Stimulated activated effector memory CD8-positive, alpha-beta T cell treated with anti-CD3 and anti-CD28 coated beads, Interleukin-12 subunit alpha, Interleukin-12 subunit beta, amount 100 ng/mL, for 72 hours (primary cell): Measurements from ENCODE around the gene TCAIM.

Experiments
- ATAC-seq: fragments of 150-1000 bp; cut with Tn5 transposase; 2 replicates; pipeline ENCODE4 v1.10.0; 2021
- DNase-seq, 2 donors: peaks; one replicate each; pipeline ENCODE4 v3.0.0; 2021 to 2022; ENCODE audit warnings: low spot score in 2 of 2
- H3K27ac Mint-ChIP-seq: one replicate; pipeline ENCODE4 v1.8.0; 2022; ENCODE audit warnings: mild to moderate bottlenecking, mixed read lengths
- H3K36me3 Mint-ChIP-seq: one replicate; pipeline ENCODE4 v1.8.0; 2022; ENCODE audit warnings: mild to moderate bottlenecking, mixed read lengths
- H3K4me1 Mint-ChIP-seq: one replicate; pipeline ENCODE4 v1.8.0; 2022; ENCODE audit warnings: mixed read lengths
- H3K4me3 Mint-ChIP-seq: one replicate; pipeline ENCODE4 v1.8.0; 2022; ENCODE audit warnings: mild to moderate bottlenecking, mixed read lengths
- H3K9me3 Mint-ChIP-seq: one replicate; pipeline ENCODE4 v1.8.0; 2022; ENCODE audit warnings: mixed read lengths

Gene TCAIM

GRCh38 chr3:44418549-44418948 is 80.0 kb downstream of the TCAIM start:
- no peak for ATAC-seq
- Mint-ChIP-seq H3K27ac (no peak overlapping the region), H3K4me1 (no peaks in the 10 kb centered on the region), H3K36me3 (no peaks in the 10 kb centered on the region), H3K9me3 (no peaks in the 10 kb centered on the region), H3K4me3 (no peak overlapping the region)
- DNase-seq = no peak

- Mint-ChIP-seq H3K27ac (no peak overlapping the region), H3K9me3 (no peaks in the 10 kb centered on the region), H3K4me3 (no peak overlapping the region), H3K36me3 (no peaks in the 10 kb centered on the region), H3K4me1 (no peaks in the 10 kb centered on the region)
- ATAC-seq (no peak), DNase-seq (no peak)
These were observed 80.8 kb downstream of the TCAIM start for GRCh38 chr3:44419116-44419922.

GRCh38 chr3:44419923-44420650 is 81.5 kb downstream of the TCAIM start:
- Mint-ChIP-seq H3K9me3 (no peaks in the 10 kb centered on the region), H3K4me3 (no peak overlapping the region), H3K27ac (no peak overlapping the region), H3K4me1 (peaks cover 6% of the 10 kb centered on the region), H3K36me3 (no peaks in the 10 kb centered on the region)
- ATAC-seq = no peak
- no peak for DNase-seq

- Mint-ChIP-seq H3K27ac (no peak overlapping the region), H3K9me3 (no peaks in the 10 kb centered on the region), H3K4me1 (peaks cover 6% of the 10 kb centered on the region), H3K4me3 (no peak overlapping the region), H3K36me3 (no peaks in the 10 kb centered on the region)
- no peak for DNase-seq
- ATAC-seq = no peak
These were observed 82.1 kb downstream of the TCAIM start for GRCh38 chr3:44420676-44421075.

GRCh38 chr3:44421280-44421679 is 82.7 kb downstream of the TCAIM start:
- Mint-ChIP-seq H3K4me1 (peaks cover 6% of the 10 kb centered on the region), H3K36me3 (no peaks in the 10 kb centered on the region), H3K9me3 (no peaks in the 10 kb centered on the region), H3K27ac (no peak overlapping the region), H3K4me3 (no peak overlapping the region)
- DNase-seq (no peak), ATAC-seq (no peak)

- Mint-ChIP-seq H3K4me3 (no peak overlapping the region), H3K27ac (no peak overlapping the region), H3K9me3 (no peaks in the 10 kb centered on the region), H3K36me3 (no peaks in the 10 kb centered on the region), H3K4me1 (peaks cover 6% of the 10 kb centered on the region)
- no peak for DNase-seq
- ATAC-seq = no peak
These were observed 86.2 kb downstream of the TCAIM start for GRCh38 chr3:44424758-44425157.

- H3K4me1 Mint-ChIP-seq = peaks cover 6% of the 10 kb centered on the region
- DNase-seq (no peak), ATAC-seq (no peak)
- no peak overlapping the region for H3K4me3 Mint-ChIP-seq
- H3K9me3 Mint-ChIP-seq = no peaks in the 10 kb centered on the region
- no peaks in the 10 kb centered on the region for H3K36me3 Mint-ChIP-seq
- no peak overlapping the region for H3K27ac Mint-ChIP-seq
These were observed 89.1 kb downstream of the TCAIM start for GRCh38 chr3:44427683-44428082.

- Mint-ChIP-seq H3K36me3 (no peaks in the 10 kb centered on the region), H3K9me3 (no peaks in the 10 kb centered on the region), H3K27ac (no peak overlapping the region), H3K4me3 (no peak overlapping the region), H3K4me1 (peaks cover 6% of the 10 kb centered on the region)
- ATAC-seq (no peak), DNase-seq (no peak)
These were observed 90.3 kb downstream of the TCAIM start for GRCh38 chr3:44428910-44429309.

- no peak for ATAC-seq
- DNase-seq = no peak
- H3K27ac Mint-ChIP-seq = no peak overlapping the region
- H3K9me3 Mint-ChIP-seq = no peaks in the 10 kb centered on the region
- H3K4me1 Mint-ChIP-seq = peaks cover 6% of the 10 kb centered on the region
- H3K4me3 Mint-ChIP-seq = no peak overlapping the region
- H3K36me3 Mint-ChIP-seq = no peaks in the 10 kb centered on the region
These were observed 90.9 kb downstream of the TCAIM start for GRCh38 chr3:44429459-44429858.

- no peaks in the 10 kb centered on the region for H3K4me1 Mint-ChIP-seq
- no peaks in the 10 kb centered on the region for H3K36me3 Mint-ChIP-seq
- ATAC-seq (no peak), DNase-seq (no peak)
- no peaks in the 10 kb centered on the region for H3K9me3 Mint-ChIP-seq
- H3K27ac Mint-ChIP-seq = no peak overlapping the region
- no peak overlapping the region for H3K4me3 Mint-ChIP-seq
These were observed 91.9 kb downstream of the TCAIM start for GRCh38 chr3:44430466-44430865.

GRCh38 chr3:44434834-44435510 is 96.4 kb downstream of the TCAIM start:
- H3K4me3 Mint-ChIP-seq = no peak overlapping the region
- no peak for ATAC-seq
- peaks cover 9% of the 10 kb centered on the region for H3K4me1 Mint-ChIP-seq
- H3K27ac Mint-ChIP-seq = no peak overlapping the region
- no peaks in the 10 kb centered on the region for H3K36me3 Mint-ChIP-seq
- no peak for DNase-seq
- H3K9me3 Mint-ChIP-seq = no peaks in the 10 kb centered on the region

GRCh38 chr3:44436181-44436580 is 97.6 kb downstream of the TCAIM start:
- DNase-seq = no peak
- Mint-ChIP-seq H3K4me3 (no peak overlapping the region), H3K4me1 (peaks cover 19% of the 10 kb centered on the region), H3K9me3 (no peaks in the 10 kb centered on the region), H3K36me3 (no peaks in the 10 kb centered on the region), H3K27ac (no peak overlapping the region)
- no peak for ATAC-seq

- Mint-ChIP-seq H3K4me3 (no peak overlapping the region), H3K36me3 (no peaks in the 10 kb centered on the region), H3K9me3 (no peaks in the 10 kb centered on the region), H3K4me1 (peaks cover 34% of the 10 kb centered on the region), H3K27ac (no peak overlapping the region)
- ATAC-seq (no peak), DNase-seq (no peak)
These were observed 99.2 kb downstream of the TCAIM start for GRCh38 chr3:44437800-44438199.

- peak overlapping the region; percentile 25 for H3K4me3 Mint-ChIP-seq
- peak; percentile 22 to 77 for DNase-seq
- peak; percentile 98 for ATAC-seq
- peak overlapping the region; percentile 7 for H3K27ac Mint-ChIP-seq
- H3K4me1 Mint-ChIP-seq = peaks cover 38% of the 10 kb centered on the region
- no peaks in the 10 kb centered on the region for H3K9me3 Mint-ChIP-seq
- peaks cover 4% of the 10 kb centered on the region for H3K36me3 Mint-ChIP-seq
These were observed 101.1 kb downstream of the TCAIM start for GRCh38 chr3:44439499-44440295.
